HG02678 (cell line): Measurements from ENCODE around the gene MYBBP1A.
A peak's percentile ranks its signal among the peaks of the same experiment; 100 is the strongest.
"Not testable (repeated sequence)": the region's sequence is repeated elsewhere in the genome, so short reads cannot be mapped to it uniquely, and the experiment has no call there.

Experiments
- ATAC-seq: cut with Tn5 transposase; IDR thresholded peaks from one replicate; pipeline ENCODE4 v1.9.1; 2021; ENCODE audit warnings: mild to moderate bottlenecking, moderate library complexity; ENCODE audit not compliant: unreplicated experiment

Gene MYBBP1A, protein sequence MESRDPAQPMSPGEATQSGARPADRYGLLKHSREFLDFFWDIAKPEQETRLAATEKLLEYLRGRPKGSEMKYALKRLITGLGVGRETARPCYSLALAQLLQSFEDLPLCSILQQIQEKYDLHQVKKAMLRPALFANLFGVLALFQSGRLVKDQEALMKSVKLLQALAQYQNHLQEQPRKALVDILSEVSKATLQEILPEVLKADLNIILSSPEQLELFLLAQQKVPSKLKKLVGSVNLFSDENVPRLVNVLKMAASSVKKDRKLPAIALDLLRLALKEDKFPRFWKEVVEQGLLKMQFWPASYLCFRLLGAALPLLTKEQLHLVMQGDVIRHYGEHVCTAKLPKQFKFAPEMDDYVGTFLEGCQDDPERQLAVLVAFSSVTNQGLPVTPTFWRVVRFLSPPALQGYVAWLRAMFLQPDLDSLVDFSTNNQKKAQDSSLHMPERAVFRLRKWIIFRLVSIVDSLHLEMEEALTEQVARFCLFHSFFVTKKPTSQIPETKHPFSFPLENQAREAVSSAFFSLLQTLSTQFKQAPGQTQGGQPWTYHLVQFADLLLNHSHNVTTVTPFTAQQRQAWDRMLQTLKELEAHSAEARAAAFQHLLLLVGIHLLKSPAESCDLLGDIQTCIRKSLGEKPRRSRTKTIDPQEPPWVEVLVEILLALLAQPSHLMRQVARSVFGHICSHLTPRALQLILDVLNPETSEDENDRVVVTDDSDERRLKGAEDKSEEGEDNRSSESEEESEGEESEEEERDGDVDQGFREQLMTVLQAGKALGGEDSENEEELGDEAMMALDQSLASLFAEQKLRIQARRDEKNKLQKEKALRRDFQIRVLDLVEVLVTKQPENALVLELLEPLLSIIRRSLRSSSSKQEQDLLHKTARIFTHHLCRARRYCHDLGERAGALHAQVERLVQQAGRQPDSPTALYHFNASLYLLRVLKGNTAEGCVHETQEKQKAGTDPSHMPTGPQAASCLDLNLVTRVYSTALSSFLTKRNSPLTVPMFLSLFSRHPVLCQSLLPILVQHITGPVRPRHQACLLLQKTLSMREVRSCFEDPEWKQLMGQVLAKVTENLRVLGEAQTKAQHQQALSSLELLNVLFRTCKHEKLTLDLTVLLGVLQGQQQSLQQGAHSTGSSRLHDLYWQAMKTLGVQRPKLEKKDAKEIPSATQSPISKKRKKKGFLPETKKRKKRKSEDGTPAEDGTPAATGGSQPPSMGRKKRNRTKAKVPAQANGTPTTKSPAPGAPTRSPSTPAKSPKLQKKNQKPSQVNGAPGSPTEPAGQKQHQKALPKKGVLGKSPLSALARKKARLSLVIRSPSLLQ (N-terminal part only)

DNA sequence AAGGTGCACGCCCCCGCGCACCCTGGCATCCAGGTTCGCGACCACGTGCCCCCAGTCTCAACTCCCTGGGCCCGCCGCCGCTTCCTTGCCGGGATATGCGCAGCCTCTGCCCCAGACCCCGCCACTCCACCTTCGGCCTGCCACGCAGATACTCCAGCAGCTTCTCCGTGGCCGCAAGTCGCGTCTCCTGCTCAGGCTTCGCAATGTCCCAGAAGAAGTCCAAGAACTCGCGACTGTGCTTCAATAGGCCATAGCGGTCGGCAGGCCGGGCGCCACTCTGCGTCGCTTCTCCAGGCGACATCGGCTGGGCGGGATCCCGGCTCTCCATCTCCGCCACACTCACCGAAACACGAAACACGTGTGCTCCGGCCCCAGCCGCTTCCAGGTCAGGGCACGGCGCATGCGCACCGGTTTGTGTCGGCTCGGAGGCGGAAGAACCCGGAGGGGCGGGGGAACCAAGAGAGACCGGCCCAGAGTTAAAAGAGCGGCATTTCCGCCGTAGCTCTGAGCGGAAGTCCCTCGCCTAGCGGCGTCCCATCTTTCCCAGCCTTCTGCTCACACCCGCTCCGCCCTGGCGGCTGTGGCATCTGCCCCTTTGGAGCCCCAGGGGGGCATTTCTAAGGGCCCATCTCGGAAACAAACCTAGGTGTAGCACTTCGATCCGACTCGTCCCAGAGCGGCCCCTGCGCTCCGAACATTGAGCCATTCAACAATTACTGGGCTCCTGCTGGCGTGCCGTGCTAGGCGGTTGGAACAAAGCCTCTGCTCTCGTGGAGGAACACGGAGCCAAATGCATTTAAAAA lies at the start of gene MYBBP1A:
Gene MYBBP1A (minus strand): TSS at position 388 of the 803 bp plus-strand sequence. CDS start 60 bp downstream, at position 328.
- ATAC-seq = peak; percentile 88

DNA sequence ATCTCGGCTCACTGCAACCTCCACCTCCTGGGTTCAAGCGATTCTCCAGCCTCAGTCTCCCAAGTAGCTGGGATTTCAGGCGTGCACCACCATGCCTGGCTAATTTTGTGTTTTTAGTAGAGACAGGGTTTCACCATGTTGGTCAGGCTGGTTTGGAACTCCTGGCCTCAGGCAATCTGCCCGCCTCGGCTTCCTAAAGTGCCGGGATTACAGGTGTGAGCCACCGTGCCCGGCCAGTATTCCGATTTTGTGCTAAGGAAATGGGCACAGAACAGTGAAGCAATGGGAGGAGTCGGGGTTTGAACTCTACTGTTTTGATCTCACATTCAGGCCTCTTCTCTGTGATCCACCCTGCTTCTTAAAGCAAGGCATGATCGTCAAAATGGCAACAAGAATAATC lies 49.6 kb upstream of the MYBBP1A start:
- not testable (repeated sequence) for ATAC-seq

DNA sequence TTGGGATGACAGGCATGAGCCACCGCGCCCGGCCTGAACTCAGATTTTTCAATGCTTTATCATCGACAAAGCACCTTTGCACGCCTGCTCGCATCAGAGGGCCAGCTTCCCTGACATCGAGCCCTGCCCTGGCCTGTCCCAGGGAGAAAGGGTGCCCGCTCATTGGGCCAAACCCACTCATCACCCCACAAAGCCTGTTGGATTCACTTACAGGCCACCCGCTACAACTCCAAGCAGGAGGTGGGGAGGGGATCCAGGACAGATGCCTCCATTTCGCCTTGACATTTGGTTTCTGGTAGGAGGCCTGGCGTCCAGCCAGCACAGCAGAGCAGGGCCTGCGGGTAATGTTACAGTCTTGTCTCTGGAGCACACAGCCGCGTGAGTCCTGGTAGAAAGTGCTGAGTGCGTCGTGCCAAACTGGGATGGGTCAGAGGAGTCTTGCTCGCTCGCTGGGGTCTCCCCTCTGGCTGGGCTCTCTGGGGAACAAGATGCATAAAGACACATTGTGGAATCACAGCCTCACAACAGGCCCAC lies 49.0 kb upstream of the MYBBP1A start:
- ATAC-seq = no peak

DNA sequence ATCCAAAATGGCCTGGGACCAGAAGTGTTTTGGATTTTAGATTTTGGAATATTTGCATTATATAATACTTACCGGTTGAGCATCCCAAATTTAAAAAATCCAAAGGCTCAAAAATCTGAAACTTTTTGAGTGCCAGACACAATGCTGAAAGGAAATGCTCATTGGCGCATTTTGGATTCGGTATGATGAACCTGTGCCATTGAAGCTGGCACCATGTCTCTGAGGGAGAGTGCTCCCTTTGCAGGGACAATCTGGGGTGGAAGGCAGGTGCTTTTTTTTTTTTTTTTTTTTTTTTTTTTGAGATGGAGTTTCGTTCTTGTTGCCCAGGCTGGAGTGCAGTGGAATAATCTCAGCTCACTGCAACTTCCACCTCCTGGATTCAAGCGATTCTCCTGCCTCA lies 46.9 kb upstream of the MYBBP1A start:
- no peak for ATAC-seq

DNA sequence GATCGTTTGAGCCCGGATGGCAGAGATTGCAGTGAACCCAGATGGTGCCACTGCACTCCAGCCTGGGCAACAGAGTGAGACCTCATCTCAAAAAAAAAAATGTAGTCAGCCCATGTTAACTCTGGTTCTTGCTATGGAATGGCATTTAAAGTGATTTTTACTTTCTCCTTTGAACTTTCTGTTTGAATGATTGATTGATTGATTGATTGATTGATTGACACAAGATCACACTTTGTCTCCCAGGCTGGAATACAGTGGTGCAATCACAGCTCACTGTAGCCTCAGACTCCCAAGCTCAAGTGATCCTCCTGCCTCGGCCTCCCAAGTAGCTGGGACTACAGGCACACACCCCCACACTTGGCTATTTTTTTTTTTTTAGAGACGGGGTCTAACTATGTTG lies 46.1 kb upstream of the MYBBP1A start:
- ATAC-seq = no peak

DNA sequence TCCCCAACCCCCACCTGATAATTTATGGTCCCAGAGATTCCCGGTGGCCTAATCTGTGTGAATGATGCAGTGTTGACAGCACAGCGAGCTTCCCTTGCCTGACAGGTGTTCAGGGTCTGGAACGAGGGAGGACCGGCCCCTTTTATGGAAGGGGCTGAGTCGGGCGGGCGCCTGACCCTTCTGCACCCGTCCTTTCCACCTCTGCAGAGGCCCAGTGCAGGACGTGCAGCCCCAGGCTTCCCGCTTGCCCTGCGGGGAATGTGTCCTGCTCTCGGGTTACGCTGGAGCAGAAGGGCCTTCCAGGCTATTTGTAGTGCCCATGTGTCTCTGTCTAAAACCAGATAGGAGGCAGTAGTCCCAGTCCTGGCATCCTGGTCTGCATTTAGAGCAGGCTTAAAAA lies 45.4 kb upstream of the MYBBP1A start:
- ATAC-seq = no peak

DNA sequence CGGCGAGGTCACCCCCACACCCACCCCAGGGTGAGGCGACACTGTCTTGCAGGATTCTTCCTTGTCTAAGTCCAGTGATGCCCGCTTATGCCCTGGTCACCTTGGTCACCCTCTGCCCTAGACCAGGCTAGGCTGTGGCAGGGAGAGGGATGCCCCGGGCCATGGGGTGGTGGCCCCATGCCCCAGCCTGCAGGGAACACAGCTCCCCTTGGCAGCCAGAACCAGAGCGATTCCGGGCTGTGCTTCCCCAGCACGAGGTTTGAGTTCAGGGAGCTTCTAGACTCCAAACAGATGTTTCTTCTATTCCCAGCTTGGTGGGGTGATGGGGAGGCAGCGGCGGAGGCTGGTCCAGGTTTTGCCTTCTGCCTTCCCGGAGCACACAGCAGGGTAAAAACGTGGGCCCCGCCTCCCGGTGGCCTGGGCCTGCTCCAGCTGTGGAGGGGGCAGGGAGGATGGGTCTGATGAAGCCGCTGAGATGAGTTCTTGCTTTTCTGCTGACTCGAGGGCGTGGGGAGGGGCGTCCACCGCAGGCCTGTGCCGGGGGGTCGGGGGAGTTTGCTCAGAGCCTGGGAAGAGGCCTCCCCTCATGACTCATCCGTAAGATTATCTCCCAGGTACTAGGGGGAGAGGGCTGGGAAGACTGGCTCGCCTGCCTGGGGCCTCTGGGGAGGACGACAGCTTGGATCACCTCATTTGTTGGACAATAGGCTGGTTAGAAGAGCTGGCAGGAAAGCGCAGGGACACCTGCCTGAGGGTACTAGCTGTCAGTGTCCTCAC lies 44.5 kb upstream of the MYBBP1A start:
- ATAC-seq = no peak

DNA sequence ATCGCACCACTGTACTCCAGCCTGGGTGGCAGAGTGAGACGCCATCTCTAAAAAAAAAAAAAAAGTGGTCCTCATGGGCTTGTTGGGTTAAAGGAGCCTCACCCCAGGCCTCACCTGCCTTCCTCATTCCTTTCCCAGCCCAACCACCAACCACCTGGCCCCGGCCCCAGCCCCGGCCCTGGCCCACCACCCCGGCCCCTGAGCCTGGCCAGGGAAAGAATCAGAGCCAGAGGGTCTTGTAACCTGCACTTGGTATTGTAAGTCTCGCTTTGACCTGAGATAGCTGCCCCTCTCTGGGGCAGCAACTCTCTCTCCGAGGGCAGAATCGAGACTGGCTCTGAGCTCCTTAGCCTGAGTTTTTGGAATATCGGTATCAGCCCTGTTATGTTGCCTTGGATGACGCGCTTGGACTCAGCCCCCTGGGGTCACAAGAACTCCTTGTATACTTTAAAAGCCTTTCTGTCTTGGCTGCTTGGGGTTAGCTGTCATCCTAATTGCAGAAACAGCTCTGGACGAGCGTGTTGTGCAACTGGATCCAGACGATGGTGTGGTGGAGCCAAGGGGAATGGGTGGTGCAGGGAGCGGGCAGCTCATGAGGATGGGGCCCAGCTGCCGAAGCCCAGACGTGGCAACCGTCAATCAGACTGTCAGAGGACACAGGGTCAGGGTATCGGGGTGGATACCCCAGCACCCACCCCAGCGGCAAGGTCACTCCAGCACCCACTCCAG lies 43.8 kb upstream of the MYBBP1A start:
- no peak for ATAC-seq

DNA sequence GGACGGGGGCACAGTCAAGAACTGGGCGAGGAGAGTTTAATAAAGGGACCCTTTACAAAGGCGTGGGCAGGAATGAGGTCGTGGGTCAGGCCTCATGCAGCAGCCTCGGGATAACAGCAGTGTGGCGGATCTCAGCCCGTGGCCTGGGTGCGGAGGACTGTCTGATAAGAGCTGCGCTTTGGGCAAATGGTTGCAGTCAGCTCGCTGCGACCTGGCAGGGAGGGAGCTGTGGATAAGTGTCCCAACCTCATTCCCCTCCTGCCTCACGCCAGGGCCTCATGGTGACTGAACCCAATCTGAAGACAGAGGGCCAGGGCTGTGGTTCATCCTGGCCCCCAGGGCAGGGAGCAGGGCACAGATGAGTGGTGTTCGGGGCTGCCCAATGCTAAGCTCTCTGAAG lies 42.8 kb upstream of the MYBBP1A start:
- ATAC-seq = no peak

DNA sequence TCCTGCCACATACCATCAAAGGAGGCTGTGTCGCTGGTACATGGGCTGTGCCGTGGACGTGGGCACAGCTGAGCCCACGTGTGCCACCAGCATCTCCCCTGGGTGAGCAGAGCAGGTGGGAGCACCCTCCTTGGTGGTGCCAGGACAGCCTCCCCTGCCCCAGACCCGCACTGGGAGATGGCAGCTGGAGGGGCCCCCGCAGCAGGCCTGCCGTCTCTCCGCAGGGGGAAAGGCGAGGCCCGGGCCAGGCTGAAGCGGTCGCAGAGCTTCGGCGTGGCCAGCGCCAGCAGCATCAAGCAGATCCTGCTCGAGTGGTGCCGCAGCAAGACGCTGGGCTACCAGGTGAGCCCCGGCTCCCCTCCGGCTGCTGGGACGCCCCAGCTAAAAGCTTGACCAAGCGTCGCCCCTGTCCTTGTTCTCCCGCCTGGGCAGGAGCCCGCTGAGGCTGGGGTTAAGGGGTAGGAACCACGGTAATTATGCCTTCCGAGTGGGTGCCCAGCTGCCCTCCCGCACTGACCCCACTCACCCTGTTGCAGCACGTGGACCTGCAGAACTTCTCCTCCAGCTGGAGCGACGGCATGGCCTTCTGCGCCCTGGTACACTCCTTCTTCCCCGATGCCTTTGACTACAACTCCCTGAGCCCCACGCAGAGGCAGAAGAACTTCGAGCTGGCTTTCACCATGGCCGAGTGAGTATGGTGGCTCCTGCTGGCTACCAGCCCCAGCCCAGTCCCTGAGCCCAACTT lies 41.6 kb upstream of the MYBBP1A start:
- ATAC-seq = no peak

DNA sequence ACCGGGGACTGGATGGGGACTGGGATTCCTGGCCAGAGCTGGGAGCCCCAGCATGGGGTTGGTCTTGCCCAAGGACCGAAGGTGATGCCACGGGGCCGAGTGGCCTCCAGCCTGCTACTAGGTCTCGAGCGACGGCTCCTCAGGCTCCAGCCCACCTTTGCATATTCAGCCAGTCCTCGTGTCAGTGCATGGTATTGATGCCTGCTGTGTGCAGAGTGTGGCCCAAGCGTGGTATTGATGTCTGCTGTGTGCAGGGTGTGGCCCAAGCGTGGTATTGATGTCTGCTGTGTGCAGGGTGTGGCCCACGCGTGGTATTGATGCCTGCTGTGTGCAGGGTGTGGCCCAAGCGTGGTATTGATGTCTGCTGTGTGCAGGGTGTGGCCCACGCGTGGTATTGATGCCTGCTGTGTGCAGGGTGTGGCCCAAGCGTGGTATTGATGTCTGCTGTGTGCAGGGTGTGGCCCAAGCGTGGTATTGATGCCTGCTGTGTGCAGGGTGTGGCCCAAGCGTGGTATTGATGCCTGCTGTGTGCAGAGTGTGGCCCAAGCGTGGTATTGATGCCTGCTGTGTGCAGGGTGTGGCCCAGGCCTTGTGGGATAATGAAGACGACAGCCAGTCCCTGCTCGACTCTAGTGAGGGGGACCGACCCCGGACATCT lies 40.6 kb upstream of the MYBBP1A start:
- ATAC-seq = not testable (repeated sequence)

DNA sequence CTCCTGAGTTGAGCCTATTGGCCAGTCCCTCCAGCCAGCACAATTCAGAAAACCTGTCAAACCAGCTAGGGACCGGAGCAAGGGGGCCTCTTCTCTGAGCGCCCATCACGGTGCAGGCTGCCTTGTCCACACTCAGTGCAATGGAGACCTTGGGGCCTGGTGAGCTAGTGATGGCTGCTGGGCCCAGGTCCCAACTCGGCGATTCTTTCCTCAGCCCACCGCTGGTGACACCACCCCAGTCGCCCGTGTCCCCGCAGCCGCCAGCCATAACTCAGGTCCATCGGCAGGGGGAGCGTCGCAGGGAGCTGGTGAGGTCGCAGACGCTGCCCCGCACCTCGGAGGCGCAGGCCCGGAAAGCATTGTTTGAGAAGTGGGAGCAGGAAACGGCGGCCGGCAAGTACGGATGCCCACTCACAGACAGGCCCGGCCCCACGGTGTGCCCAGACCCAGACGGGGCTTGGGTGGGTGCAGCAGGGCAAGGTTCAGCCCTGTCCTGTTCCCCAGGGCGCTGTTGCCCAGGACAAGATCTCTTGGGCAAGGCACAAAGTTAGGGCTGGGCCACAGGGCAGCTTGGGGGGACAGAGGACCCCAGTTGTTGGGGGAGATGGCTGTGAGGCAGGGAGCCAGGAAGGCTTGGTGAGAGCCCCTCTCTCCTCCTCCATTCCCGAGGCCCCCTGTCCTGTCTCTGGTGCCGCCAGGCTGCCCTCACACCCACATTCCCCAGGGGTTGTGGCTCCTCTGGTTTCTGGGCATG lies 39.9 kb upstream of the MYBBP1A start:
- no peak for ATAC-seq

DNA sequence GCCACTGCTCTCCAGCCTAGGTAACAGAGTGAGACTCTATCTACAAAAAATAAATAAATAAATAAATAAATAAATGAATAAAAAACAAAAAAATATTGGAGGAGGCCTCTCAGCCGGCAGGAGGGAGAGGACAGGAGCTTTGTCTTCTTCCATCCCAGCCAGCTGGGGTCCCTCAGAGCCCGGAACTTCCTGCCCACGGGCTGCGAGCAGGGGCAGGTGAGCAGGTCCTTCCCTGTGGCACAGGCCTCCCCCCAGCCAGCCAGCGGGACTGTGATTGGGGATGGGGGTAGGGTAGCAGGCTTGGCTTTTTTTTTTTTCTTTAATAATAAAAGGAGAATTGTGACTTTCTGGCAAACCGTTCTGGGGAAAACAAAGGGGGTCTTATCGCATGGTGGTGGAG lies 39.2 kb upstream of the MYBBP1A start:
- ATAC-seq = no peak

DNA sequence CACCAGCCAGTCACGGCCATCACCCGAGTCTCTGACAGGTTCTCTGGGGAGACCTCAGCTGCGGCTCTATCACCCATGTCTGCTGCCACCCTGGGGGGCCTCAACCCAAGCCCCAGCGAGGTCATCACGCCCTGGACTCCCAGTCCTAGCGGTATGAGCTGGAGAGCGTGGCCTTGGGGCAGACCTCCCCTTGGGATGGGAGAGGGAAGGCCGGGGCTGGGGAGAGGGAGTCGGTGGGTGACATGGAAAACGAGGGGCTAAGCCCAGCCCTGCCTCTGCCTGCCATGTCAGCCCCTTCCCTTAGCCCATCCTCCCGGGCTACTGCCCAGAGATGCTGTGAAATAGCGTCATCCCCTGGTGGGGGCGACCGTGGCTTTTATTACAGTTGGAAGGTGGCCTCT lies 37.8 kb upstream of the MYBBP1A start:
- no peak for ATAC-seq

DNA sequence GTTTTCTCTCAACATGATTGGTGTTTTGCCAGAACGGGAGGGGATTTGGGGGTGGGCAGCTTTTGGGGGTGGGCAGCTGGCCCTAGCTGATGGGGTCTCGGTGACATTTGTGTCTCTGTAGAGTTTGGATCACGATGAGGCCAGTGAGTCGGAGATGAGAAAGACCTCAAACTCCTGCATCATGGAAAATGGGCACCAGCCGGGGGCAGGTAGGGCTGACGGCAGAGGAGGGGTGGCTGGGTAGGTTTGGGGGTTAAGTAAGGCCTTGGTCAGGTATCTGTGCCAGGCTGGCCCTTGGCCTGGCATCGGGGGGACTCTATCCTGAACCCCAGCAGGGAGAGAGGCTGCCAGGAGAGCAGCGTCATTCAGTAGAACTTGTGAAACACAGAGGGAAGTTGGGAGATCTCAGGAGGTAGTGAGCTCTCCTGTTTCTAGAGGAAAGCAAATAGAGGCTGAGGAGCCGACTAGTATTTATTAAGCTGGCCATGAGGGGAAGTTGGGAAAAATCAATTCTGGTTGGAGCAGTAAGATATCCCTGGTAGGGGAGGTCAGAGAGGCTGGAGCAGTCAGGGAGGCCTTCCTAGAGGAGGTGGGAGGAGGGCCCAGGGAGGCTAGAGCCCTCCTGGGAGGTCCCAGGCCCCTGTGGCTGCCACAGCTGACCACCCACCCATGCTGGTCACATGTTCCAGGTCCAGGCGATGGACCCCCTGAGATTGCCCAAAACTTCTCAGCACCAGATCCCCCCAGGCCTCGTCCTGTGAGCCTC lies 37.2 kb upstream of the MYBBP1A start:
- no peak for ATAC-seq

DNA sequence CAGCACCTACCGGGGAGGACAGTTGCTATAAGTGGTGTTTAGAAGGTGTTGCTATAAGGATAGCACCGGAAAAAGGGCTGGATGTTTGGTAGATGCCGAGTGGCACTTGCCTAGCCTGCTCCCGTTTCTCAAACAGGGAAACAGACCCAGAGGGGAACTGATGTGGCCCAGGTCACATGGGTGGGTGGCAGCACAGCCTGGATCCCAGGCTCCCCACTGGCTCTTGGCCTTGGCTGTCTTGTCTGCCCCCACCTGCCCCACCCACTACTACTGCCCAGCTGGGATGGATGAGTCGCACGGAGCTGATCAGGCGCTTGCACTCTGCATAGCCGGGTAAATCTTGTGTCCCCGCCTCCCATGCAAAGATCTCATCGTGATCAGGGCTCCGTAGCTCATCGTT lies 36.3 kb upstream of the MYBBP1A start:
- ATAC-seq = no peak
